GM12801 (cell line): ENCODE results near the gene IFIT1.

Experiments
- CTCF ChIP-seq: IDR thresholded peaks from one replicate; pipeline ENCODE4 v1.5.1; 2011; ENCODE audit warnings: control low read depth; ENCODE audit not compliant: insufficient read length; ENCODE audit errors: extremely low read depth

The IFIT1 gene, protein sequence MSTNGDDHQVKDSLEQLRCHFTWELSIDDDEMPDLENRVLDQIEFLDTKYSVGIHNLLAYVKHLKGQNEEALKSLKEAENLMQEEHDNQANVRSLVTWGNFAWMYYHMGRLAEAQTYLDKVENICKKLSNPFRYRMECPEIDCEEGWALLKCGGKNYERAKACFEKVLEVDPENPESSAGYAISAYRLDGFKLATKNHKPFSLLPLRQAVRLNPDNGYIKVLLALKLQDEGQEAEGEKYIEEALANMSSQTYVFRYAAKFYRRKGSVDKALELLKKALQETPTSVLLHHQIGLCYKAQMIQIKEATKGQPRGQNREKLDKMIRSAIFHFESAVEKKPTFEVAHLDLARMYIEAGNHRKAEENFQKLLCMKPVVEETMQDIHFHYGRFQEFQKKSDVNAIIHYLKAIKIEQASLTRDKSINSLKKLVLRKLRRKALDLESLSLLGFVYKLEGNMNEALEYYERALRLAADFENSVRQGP

DNA sequence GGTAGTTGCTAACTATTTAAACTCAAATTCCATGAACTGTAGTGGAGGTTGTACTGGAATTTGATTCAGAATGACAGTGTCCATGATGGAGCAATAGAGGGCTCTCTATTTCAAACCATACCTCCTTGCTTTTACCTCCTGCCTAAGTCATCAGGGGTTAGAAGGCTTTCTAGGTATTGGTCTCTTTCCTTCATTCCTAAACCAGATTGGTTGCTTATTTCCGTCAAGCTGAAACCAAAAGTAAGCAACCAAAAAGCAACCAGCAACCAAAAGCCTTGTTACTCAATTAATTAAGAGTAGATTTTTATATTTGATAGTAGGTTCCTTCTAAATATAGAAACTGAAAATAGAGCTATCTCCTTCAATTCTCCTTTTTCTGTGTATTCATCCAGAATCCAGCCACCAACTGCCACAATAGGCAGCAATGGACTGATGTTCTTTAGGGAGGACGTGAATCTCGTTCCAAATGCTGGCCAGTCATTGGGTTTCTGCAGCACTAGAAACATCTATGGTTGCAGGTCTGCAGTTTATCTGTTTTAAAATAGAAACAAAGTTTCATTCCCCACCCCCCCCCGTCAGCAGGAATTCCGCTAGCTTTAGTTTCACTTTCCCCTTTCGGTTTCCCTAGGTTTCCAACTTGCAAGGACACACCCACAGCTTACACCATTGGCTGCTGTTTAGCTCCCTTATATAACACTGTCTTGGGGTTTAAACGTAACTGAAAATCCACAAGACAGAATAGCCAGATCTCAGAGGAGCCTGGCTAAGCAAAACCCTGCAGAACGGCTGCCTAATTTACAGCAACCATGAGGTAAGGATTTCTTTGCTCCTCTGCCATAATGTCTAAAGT lies at the start of gene IFIT1:
TSS of gene IFIT1 (plus strand) at position 717 of the 850 bp plus-strand sequence. CDS start at position 807, 90 bp downstream.
- no peak for TF ChIP-seq CTCF

DNA sequence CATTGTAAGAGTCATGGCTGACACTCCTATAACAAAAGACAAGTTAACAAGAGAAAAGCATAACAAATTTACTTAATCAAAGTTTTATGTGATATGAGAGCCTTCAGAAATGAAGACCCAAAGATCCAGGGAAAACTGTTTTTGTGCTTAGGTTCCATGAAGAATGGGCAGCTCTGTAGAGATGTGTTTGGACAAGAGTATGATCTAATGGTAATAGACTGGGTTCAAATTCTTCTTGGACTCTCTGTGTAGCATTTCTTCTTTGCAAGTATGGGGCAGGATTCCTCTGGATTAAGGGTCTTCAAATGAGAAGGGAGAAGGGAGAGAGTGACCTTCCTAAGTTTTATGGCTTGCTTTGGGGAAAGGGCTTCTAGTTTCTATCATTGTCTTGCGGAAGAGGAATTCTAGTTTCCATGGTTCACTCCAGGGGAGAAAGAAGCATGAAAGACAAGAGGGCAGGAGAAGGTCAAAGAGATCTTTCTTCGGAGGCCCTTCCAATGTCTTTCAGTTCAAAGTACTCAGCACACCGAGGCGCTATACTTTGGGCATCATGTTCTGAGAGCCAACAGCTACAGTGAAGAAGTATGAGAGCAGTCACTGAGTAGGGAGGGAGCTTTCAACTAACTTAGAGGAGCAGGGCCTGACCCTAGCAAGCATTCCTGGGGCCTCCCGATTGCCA lies 49.2 kb upstream of the IFIT1 start:
- no peak for TF ChIP-seq CTCF

- no peak for TF ChIP-seq CTCF
These were observed 48.3 kb upstream of the IFIT1 start for GRCh38 chr10:89344156-89344555.

DNA sequence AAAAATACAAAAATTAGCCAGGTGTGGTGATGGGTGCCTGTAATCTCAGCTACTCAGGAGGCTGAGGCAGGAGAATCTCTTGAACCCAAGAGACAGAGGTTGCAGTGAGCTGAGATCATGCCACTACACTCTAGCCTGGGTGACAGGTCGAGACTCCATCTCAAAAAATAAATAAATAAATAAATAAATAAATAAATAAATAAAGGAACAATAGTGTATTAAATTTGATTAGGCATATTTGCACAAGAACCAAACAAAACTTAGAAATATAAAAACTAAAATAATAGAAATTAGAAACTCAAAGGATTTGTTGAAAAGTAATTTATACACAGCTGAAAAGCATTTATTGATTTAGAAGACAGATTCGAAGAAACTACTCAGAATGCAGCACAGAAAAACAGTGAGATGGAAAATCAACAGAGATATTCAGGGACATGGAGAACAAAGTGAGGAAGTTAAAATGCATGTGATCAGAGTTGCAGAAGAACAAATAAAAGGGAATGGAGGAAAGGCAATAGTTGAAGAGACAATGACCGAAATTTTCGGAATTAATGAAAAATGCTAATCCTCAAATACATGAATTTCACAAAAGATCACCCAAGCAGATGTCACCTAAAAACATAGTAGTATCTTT lies 46.9 kb upstream of the IFIT1 start:
- TF ChIP-seq CTCF = no peak

GRCh38 chr10:89346405-89347254 lies 45.8 kb upstream of the IFIT1 start:
- TF ChIP-seq CTCF = no peak

- no peak for TF ChIP-seq CTCF
These were observed 44.5 kb upstream of the IFIT1 start for GRCh38 chr10:89347701-89348457.
